HepG2 (cell line): Measurements from ENCODE around the gene UBE2I. TPM values are rescaled to one million over a fixed set of nuclear protein-coding genes. Genes with fewer than 3 reads are reported as not detected.

ENCODE experiments used
- ATAC-seq: fragments of 200-7000 bp; cut with Tn5 transposase; 3 replicates; pipeline ENCODE4 v1.9.1; 2020; ENCODE audit warnings: mild to moderate bottlenecking, moderate library complexity
- BruUV-seq: library from RNA; stranded (reverse); fragments of 400-500 nt; replicated peaks from 2 replicates; lab custom pipeline; 2021; lab: Mats Ljungman, UMichigan
- CTCF ChIA-PET: fragments of 300-600 bp; formaldehyde crosslinking; extraction: SDS; loops from one replicate; lab custom pipeline; 2021; ENCODE audit warnings: low total read pairs, inconsistent platforms, low intra/inter-chr PET ratio; lab: Yijun Ruan, JAX
- POLR2A ChIA-PET: fragments of 350-600 bp; sonication (Branson Sonifier 250); formaldehyde crosslinking; loops from one replicate; lab custom pipeline; 2020; ENCODE audit warnings: antibody characterized with exemption, inconsistent platforms; lab: Yijun Ruan, JAX
- DNase-seq: peaks from one replicate; pipeline ENCODE4 v3.0.0-alpha.2; 2015; ENCODE audit warnings: low spot score
- FAIRE-seq: peaks from 3 replicates; lab custom pipeline; 2011; peaks lifted over from hg19 to GRCh38; lab: Jason Lieb, UNC
- H2AFZ ChIP-seq: one replicate; pipeline ENCODE4 v1.6.1; 2011; ENCODE audit warnings: low read length, inconsistent platforms
- H3K27ac ChIP-seq: fragments of 300-600 bp; 3 replicates; pipeline ENCODE4 v1.8.0; 2011; ENCODE audit warnings: mixed run types, mild to moderate bottlenecking, mixed read lengths, low read length, inconsistent platforms; ENCODE audit not compliant: insufficient read depth; ENCODE audit errors: extremely low read length
- H3K27me3 ChIP-seq, 2 experiments: fragments of 200-600 bp in 1 of 2; 2 replicates in 1 of 2; 3 replicates in 1 of 2; pipeline versions ENCODE4 v1.6.0 to v1.8.0; 2011; ENCODE audit warnings: low read length in 2 of 2, mild to moderate bottlenecking in 2 of 2, moderate library complexity in 2 of 2, inconsistent platforms in 1 of 2; ENCODE audit not compliant: insufficient read depth in 2 of 2, control insufficient read depth in 1 of 2
- H3K36me3 ChIP-seq, 2 experiments: fragments of 200-600 bp in 1 of 2; replicated peaks in 1 of 2; 2 replicates in 1 of 2; 3 replicates in 1 of 2; pipeline versions ENCODE4 v1.5.1 to v1.8.0; 2011; ENCODE audit warnings: low read length in 2 of 2, inconsistent platforms in 1 of 2; ENCODE audit not compliant: insufficient read depth in 2 of 2, control insufficient read depth in 1 of 2
- H3K4me1 ChIP-seq: 2 replicates; pipeline ENCODE4 v1.5.1; 2012; ENCODE audit warnings: low read length, inconsistent platforms; ENCODE audit not compliant: insufficient read depth
- H3K4me2 ChIP-seq: 2 replicates; pipeline ENCODE4 v1.6.0; 2011; ENCODE audit warnings: low read depth, low read length, inconsistent platforms
- H3K4me3 ChIP-seq, 3 experiments: fragments of 200-600 bp in 1 of 3; sonication (generic), shearing (Covaris generic) in 1 of 3; replicated peaks in 1 of 3; 2 replicates each; pipeline ENCODE4 v1.5.1; 2011 to 2016; ENCODE audit warnings: low read length in 3 of 3, inconsistent platforms in 2 of 3, low read depth in 2 of 3, mild to moderate bottlenecking in 2 of 3, control low read depth in 1 of 3, mixed read lengths in 1 of 3; ENCODE audit not compliant: insufficient read depth in 1 of 3
- H3K79me2 ChIP-seq: one replicate; pipeline ENCODE4 v1.6.1; 2011; ENCODE audit warnings: low read length, inconsistent platforms; ENCODE audit not compliant: insufficient read depth
- H3K9ac ChIP-seq: 2 replicates; pipeline ENCODE4 v1.6.0; 2011; ENCODE audit warnings: mild to moderate bottlenecking, low read depth, low read length, inconsistent platforms; ENCODE audit not compliant: insufficient read depth
- H3K9me3 ChIP-seq: 2 replicates; pipeline ENCODE4 v1.5.1; 2012; ENCODE audit warnings: mild to moderate bottlenecking, low read length
- H4K20me1 ChIP-seq: 2 replicates; pipeline ENCODE4 v1.6.0; 2011; ENCODE audit warnings: inconsistent platforms, mild to moderate bottlenecking, low read length, moderate library complexity; ENCODE audit not compliant: insufficient read depth
- ARID2 ChIP-seq: sonication (generic); formaldehyde crosslinking; IDR thresholded peaks from 2 replicates; pipeline ENCODE4 v1.8.1; 2022; ENCODE audit warnings: mild to moderate bottlenecking, missing genetic modification reagents, borderline replicate concordance
- ASH2L ChIP-seq: fragments of 300-600, 200-600 bp; sonication (generic); IDR thresholded peaks from 2 replicates; pipeline ENCODE4 v1.7.0; 2017; ENCODE audit warnings: low read depth, mild to moderate bottlenecking, moderate library complexity, mixed read lengths, low read length; ENCODE audit not compliant: insufficient read length
- ATF4 ChIP-seq, 2 experiments: fragments of 450-650 bp in 1 of 2; sonication (generic) in 1 of 2; formaldehyde crosslinking; IDR thresholded peaks; 2 replicates each; pipeline versions ENCODE4 v1.5.0 to v1.8.0; 2020 to 2022; ENCODE audit warnings: mild to moderate bottlenecking in 1 of 2, missing genetic modification reagents in 1 of 2
- FOSL2 ChIP-seq: sonication (generic); formaldehyde crosslinking; IDR thresholded peaks from 2 replicates; pipeline ENCODE4 v1.4.0; 2020; ENCODE audit warnings: missing genetic modification reagents
- NFYC ChIP-seq: IDR thresholded peaks from 2 replicates; pipeline ENCODE4 v1.6.1; 2016; ENCODE audit warnings: missing genetic modification reagents, missing compliant biosample characterization
- NR3C1 ChIP-seq: sonication (generic); formaldehyde crosslinking; IDR thresholded peaks from 2 replicates; pipeline ENCODE4 v1.4.0; 2020; ENCODE audit warnings: missing genetic modification reagents
- ZBTB26 ChIP-seq: IDR thresholded peaks from 2 replicates; pipeline ENCODE4 v1.6.1; 2016; ENCODE audit warnings: missing compliant biosample characterization, missing genetic modification reagents, borderline replicate concordance
- ZNF790 ChIP-seq: sonication (generic); formaldehyde crosslinking; IDR thresholded peaks from 2 replicates; pipeline ENCODE4 v1.8.0; 2022; ENCODE audit warnings: missing genetic modification reagents, mild to moderate bottlenecking, borderline replicate concordance
- ZSCAN21 ChIP-seq: sonication (generic); formaldehyde crosslinking; IDR thresholded peaks from 2 replicates; pipeline ENCODE4 v1.8.0; 2022; ENCODE audit warnings: mild to moderate bottlenecking, missing genetic modification reagents, moderate library complexity, borderline replicate concordance
- WGBS: methylation state at CpG from one replicate; pipeline ENCODE4 v1.1.6; 2017; ENCODE audit warnings: low lambda C conversion rate; 5-methylcytosine and 5-hydroxymethylcytosine counted together
- in situ Hi-C: cut with HindIII; loops from 2 replicates; pipeline ENCODE4 v1.10.0; 2017; ENCODE audit warnings: low pct_unique_long_range_greater_than_20kb; ENCODE audit not compliant: extremely low pct_ligation_motif_present
- intact Hi-C: fragments of 100-400 bp; cut with micrococcal nuclease; formaldehyde crosslinking; loops from one replicate; pipeline ENCODE4 v1.10.0; 2022; ENCODE audit not compliant: unreplicated experiment
- polyA plus RNA-seq, 8 experiments: library from polyadenylated mRNA; depleted of rRNA in 3 of 8; stranded (reverse) in 7 of 8; unstranded in 1 of 8; fragments of >200 nt; fragmentation: Illumina TruSeq in 4 of 8; extraction: Trizol in 4 of 8; gene quantifications; 2 replicates each; pipeline versions ENCODE4 v1.2.1 to v1.2.3, GENCODE V29; 2011 to 2016; ENCODE audit warnings: low read depth in 4 of 8, missing spikeins in 1 of 8, mixed read lengths in 1 of 8; ENCODE audit not compliant: insufficient read depth in 1 of 8
- total RNA-seq, 5 experiments: library from RNA; depleted of rRNA; stranded (reverse); fragments of >200 nt; fragmentation: Illumina TruSeq; extraction: Trizol; gene quantifications; 2 replicates each; pipeline ENCODE4 v1.2.3, GENCODE V29; 2016; ENCODE audit warnings: low read depth in 1 of 5

UBE2I gene
- total and polyA plus RNA-seq, 2 of the 13 experiments (the other 11 are each of a cell fraction or from before 2014, with no cell fraction given) = 75.8 to 98.9 TPM

GRCh38 chr16:1274767-1275166 is 34.7 kb upstream of the UBE2I start:
- FAIRE-seq (no peak), ATAC-seq (no peak), DNase-seq (no peak)
- POLR2A ChIA-PET = no interaction called here
- Histone ChIP-seq H4K20me1 (no peaks in the 10 kb centered on the region), H2AFZ (no peak overlapping the region), H3K36me3 (no peaks in the 10 kb centered on the region), H3K27me3 (peaks cover 22 to 63% of the 10 kb centered on the region in 2 experiments), H3K4me1 (peaks cover 11% of the 10 kb centered on the region; the same call in 1 of the 2 replicates), H3K4me2 (no peak overlapping the region), H3K9ac (no peak overlapping the region), H3K27ac (no peak overlapping the region), H3K4me3 (no peak overlapping the region), H3K9me3 (no peaks in the 10 kb centered on the region), H3K79me2 (no peaks in the 10 kb centered on the region)
- CTCF ChIA-PET = no interaction called here
- no TSS peak for BruUV-seq
- intact Hi-C loops = no loop called here
- WGBS = 61% methylated on average over 7 of the region's 7 CpGs
- peak; percentile 74; the same call in 1 of the 2 replicates for TF ChIP-seq ZBTB26 (CRISPR knock-in tag)
- no peak for TF ChIP-seq ZNF790 (CRISPR knock-in tag)
- in situ Hi-C loops = no loop called here

- no peaks in the 10 kb centered on the region for H4K20me1 ChIP-seq
- BruUV-seq = no TSS peak
These were observed 33.5 kb upstream of the UBE2I start for GRCh38 chr16:1275791-1276579.

More at GRCh38 chr16:1275791-1276579, 33.5 kb upstream of the UBE2I start:
- CTCF ChIA-PET = no interaction called here
- no peak overlapping the region for H3K4me3 ChIP-seq
- intact Hi-C loops (no loop called here), in situ Hi-C loops (no loop called here)
- H3K79me2 ChIP-seq = no peaks in the 10 kb centered on the region
- no peaks in the 10 kb centered on the region for H3K9me3 ChIP-seq
- H3K27me3 ChIP-seq = peaks cover 26 to 74% of the 10 kb centered on the region in 2 experiments
- POLR2A ChIA-PET = no interaction called here
- peaks cover 11% of the 10 kb centered on the region; the same call in 1 of the 2 replicates for H3K4me1 ChIP-seq
- no peak overlapping the region for H3K27ac ChIP-seq
- DNase-seq = no peak
- TF ChIP-seq NR3C1 (no peak), ARID2 (no peak), NFYC (CRISPR knock-in tag) (no peak), ZSCAN21 (CRISPR knock-in tag) (no peak), ATF4 (CRISPR knock-in tag; IDR thresholded peaks at IDR 0.05) (no peak), FOSL2 (no peak), ASH2L (no peak)
- H3K36me3 ChIP-seq = no peaks in the 10 kb centered on the region
- H3K4me2 ChIP-seq = no peak overlapping the region
- no peak overlapping the region for H2AFZ ChIP-seq
- FAIRE-seq = no peak
- 0% methylated on average over 9 of the region's 30 CpGs for WGBS
- no peak overlapping the region for H3K9ac ChIP-seq
- no peak; the same call in 2 of the 3 replicates for ATAC-seq
